Neural cell (in vitro differentiated cells): ENCODE results near the gene L1CAM.

Experiments used
- RAD21 ChIP-seq: fragments of 450-650 bp; conservative IDR thresholded peaks from 2 replicates; pipeline ENCODE4 v1.6.1; 2014; ENCODE audit warnings: antibody characterized with exemption, mild to moderate bottlenecking, moderate library complexity
- SMC3 ChIP-seq: fragments of 450-650 bp; conservative IDR thresholded peaks from 2 replicates; pipeline ENCODE4 v1.6.1; 2014; ENCODE audit warnings: antibody characterized with exemption, mild to moderate bottlenecking, moderate library complexity; ENCODE audit not compliant: poor library complexity
- TAF1 ChIP-seq: IDR thresholded peaks from 2 replicates; pipeline ENCODE4 v1.6.1; 2012; ENCODE audit warnings: low read depth
- TF ChIP-seq, protein P1 (sequence below): fragments of 450-650 bp; IDR thresholded peaks from 2 replicates; pipeline ENCODE4 v1.5.1; 2014; ENCODE audit warnings: antibody characterized with exemption, mild to moderate bottlenecking, moderate library complexity; ENCODE audit not compliant: poor library complexity, severe bottlenecking

GRCh38 chrX:153854702-153855101 is 31.3 kb downstream of the L1CAM start:
- TF ChIP-seq, protein P1, sequence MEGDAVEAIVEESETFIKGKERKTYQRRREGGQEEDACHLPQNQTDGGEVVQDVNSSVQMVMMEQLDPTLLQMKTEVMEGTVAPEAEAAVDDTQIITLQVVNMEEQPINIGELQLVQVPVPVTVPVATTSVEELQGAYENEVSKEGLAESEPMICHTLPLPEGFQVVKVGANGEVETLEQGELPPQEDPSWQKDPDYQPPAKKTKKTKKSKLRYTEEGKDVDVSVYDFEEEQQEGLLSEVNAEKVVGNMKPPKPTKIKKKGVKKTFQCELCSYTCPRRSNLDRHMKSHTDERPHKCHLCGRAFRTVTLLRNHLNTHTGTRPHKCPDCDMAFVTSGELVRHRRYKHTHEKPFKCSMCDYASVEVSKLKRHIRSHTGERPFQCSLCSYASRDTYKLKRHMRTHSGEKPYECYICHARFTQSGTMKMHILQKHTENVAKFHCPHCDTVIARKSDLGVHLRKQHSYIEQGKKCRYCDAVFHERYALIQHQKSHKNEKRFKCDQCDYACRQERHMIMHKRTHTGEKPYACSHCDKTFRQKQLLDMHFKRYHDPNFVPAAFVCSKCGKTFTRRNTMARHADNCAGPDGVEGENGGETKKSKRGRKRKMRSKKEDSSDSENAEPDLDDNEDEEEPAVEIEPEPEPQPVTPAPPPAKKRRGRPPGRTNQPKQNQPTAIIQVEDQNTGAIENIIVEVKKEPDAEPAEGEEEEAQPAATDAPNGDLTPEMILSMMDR, result no peak
- TF ChIP-seq RAD21 (no peak), TAF1 (no peak), SMC3 (no peak)
